Measurements from ENCODE around the gene MRPL38.

DNA sequence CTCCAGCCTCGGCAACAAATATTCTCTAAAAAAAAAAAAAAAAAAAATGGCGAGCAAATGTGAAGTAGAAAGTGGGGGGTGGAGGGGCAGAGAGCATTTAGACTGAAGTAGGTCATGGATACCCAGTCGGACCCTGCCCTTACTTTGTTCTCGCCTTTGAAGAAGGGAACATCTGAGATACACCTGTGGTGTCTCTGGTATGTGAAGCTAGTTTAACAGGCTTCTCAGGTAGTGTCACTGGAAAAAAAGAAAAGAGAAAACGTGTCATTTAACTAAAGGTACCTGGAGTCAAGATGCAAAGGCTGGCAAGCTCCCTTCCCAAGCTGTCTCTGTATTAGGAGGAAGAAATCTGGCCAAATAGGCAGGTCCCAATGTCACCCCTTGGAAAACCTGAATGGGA, 28.2 kb upstream of the MRPL38 start:
- TF ChIP-seq POLR2AphosphoS5 (IDR thresholded peaks at IDR 0.05; ENCODE audit: borderline replicate concordance, low read depth, low read length) (no peak), EZH2 (IDR thresholded peaks at IDR 0.05) (no peak)
